Hematopoietic multipotent progenitor cell (in vitro differentiated cells): ENCODE measurements around the gene VAV2. TPM values are rescaled to one million over a fixed set of nuclear protein-coding genes. Genes with fewer than 3 reads are reported as not detected.
"Not testable (repeated sequence)": the region's sequence is repeated elsewhere in the genome, so short reads cannot be mapped to it uniquely, and the experiment has no call there.

Experiments used
- DNase-seq, 3 donors: peaks; one replicate each; pipeline ENCODE4 v3.0.0-alpha.2; 2011 to 2015; ENCODE audit warnings: low read depth in 2 of 3, low spot score in 2 of 3
- total RNA-seq: library from RNA; depleted of rRNA; stranded (reverse); fragments of >200 nt; gene quantifications from one replicate; pipeline ENCODE4 v1.2.3, GENCODE V29; 2012

Gene VAV2
- total RNA-seq, 1 donor = 2.2 TPM

GRCh38 chr9:133996531-133997520 lies 4.7 kb upstream of the VAV2 start:
- DNase-seq = no peak

DNA sequence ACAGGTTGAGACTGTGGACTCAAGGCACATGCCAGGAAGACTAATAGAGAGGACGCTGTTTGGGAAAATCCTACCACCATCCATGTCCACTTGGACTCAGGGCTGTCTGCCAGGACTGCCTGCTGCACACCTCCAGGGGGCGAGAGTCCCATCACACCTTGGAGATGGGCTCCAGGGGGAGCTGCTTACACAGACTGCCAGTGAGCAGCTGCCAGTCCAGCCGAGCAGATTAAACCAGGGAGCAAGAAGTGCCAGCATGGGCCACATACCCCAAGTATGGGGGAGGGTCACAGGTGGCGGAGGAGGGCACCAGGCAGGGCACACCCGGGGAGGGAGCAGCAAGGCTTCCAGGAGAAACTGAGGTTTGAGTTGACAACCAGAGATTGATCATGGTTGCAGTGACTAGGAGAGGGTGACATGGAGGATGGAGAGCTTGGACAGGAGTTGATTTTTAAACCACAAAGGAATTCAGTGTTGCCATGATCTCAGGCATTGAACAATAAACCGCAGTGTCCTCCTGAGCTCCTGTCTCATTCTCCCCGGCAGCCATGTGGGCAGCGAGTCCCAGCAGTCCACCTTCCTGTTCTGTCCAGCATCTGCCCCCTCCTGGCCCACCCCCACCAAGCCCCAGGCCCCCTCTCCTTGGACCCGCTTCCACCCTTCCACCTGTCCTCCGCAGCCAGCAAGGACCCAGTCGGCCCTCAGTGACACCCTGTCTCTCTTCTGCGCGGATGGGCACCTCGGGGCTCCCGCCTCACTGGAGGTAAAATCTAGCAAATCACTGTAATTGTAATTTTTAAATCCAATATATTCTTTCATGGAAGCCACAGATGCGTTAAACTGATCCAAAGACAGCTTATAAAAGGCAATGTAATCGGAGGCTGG lies 3.1 kb upstream of the VAV2 start:
- DNase-seq = no peak

DNA sequence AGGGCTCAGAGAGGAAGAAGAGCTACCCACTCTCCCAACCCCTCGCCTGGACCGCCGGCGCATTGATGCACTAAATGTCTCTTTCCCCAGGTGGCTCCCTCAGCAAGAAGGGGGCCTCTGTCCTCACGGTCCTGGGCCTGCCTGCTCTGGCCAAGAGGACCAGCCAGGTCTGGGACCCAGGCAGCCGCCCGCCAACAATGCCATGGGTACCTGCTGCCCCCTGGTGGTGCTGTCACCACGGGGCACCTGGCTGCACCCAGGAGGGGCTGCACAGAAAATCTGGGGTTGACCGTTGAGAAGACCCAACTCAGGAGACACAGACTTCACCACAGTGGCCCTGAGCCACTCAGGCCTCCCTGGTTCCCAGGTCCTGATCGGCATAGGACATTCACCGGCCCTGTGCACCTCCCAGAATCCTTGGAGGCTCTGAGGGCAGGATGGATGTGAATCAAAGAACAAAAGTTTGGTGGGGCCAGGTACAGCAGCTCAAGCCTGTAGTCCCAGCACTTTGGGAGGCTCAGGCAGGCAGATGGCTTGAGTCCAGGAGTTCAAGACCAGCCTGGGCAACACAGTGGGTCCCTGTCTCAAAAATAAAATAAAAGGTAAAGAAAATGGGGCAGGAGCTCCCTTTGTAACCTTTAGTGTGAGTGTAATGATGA lies 2.4 kb upstream of the VAV2 start:
- DNase-seq = peak; percentile 45 to 73 (median 57)

DNA sequence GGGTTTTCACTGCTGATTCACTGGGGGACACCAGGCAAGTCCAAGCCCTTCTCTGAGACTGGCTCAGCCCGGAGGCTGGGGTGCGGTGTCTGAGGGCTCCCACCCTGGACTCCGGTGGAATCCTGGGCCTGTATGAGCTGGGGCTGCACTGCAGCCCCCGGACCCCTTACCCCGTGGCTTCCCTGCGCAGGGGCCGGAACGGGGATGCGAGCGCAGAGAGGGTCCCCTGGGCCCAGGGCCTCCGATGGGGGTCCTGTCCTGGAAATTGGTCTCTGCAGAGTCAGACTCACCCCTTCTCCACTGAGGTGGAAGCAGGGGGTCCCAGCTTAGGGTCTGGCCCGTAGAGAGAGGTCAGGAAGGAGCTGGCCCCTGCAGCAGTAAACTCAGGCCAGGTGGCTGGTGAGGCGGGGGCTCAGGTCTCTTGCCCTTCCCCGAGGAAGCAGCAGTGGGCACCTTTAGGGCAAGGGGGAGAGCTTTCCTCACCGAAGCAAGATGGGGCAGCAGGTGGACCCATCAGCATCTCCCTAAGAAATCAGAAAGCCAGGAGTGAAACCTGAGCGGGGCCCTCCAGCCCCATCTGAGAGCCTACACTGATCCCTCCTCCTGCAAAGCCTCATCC lies 1.6 kb upstream of the VAV2 start:
- DNase-seq = no peak

DNA sequence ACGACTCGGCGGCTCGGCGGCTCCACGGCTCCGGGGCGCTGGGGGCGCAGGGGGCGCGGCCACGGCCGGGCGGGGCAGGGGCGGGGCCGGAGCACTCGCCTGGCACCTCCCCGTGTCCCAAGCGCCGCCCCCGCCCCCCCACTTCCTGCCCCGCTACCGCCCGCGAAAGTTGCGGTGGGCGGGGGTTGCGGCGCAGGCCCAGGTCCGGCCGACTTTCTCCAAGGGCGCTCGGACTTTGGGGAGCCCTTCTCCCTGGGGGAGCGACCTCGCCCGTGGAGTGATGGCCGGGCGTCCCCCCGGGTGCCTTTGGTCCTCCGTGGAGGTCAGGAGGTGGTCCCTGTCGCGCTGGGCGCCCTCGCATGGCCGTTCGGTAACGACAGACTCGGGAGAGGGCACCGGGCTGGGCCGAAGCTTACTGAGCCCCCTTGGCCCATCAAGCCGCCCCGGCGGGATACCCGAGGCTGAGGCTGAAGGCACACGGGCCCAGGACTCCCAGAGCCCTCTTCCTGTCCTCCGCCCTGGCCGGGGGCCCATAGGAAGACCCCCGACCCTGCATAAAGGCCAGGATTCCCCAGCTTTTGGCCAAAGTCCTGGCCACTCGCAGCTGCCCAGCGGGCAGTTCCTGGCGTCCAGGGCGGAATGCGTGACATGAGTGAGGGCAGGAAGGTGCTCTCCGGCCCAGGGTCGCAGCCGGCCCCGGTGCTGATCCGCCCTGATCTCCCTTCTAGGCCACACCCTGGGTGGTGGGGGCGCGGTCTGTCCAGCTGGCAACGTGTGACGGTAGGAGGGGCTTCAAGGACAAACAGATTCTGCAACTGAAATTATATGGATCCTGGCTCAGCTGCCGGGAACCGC lies 883 bp upstream of the VAV2 start:
- peak; percentile 52 to 62 (median 58) for DNase-seq

DNA sequence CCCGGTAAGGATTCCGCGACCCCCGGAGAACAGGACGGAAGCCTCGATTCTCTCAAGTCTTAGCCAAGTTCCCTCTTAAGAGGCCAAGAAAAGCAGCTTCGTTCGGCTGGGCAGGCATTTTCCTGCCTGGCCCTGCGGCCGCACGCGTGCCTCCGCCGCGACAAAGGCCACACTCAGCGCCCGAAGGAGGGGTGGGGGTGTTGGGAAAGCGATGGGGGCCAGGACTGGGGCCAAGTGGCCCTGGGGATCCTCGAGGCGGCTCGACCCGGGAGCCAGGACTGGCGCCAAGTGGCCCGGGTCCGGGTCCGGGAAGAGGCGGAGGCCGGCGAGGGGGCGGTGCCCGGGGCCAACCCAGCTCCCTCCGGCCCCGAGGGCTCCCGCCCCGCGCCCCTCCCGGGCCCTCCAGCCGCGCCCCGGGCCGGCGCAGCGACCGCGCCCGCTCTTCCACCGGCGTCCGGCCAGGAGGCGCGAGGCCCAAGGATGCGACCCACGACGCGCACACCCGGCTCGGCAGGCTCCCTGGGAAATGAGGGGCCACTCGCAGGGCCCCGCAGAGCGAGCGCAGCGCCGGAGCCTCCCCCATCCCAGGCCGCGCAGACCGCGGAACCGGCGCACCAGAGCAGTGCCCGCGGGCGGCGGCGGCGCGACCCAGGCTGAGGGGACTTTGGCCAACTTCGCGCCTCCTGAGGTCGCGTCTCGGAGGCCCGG lies 756 bp downstream of the VAV2 start:
- no peak for DNase-seq

DNA sequence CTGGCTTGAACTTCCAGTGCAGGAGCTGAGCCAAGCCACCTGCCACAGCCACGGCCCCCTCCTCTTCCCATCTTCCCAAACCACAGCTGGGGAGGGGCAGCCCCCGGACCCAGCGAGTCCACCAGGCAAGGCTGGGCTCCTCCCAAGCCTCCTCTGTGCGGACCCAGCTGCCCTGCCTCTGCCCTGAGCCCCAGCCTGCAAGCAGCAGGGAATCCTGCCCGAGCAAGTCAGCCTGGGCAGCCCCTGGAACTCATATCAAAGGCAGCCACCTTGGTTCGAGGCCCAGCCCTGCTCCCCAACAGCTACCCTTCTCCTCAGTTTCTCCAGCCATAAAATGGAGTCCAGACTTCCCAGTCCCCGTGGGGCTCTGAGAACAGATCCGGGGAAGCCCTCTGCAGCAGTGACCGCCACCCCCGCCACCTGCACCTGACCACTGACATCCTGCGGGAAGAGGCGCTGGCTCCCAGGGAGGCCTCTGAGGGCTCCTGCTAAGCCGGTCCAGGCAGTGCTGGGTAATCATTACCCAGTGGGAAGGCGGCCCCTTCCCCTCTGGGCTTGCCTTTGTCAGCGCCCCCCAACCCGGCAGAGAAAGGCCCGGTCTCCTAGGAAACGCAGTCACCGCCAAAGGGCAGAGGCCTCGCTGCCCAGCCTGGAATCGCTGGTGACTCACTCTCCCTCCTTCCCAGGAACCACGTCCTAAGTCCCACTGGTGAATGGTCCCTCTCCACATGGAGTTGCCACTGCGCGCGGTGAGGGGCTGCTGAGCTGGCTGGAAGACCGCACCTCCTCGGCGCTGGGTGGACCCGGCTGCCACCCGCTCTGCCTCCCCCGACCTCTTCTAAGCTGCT lies 1.5 kb downstream of the VAV2 start:
- no peak for DNase-seq

DNA sequence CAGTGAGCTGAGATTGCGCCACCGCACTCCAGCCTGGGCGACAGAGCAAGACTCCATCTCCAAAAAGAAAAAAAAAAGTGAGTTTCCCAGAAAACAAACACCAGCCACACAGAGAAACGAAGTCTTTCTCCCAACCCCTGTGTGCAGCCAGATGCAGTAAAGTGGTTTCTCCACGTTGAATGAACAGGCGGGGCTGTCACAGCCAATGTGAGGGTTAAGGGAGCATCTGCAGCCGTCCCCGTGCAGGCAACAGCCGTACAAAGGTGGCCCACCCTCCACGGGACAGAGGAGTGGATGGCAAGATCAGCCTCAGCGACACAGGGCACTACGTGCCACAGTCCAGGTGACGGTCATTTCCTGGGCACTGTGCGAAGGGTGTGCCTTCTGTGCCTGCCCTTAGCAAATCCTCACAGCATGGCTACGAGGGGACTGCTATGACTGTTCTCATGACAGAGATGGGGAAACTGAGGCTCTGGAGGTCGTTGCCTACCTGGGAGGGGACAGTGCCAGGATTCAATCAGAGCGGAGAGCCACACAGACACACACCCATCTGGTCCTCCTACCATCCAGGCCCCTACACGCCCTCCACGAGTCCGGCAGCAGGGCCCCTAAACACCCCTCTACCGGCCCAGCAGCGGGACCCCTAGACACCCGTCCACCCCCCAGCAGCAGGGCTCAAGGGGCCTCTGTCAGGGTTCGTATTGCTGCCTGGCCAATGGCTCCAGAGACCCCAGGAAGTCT lies 2.3 kb downstream of the VAV2 start:
- no peak for DNase-seq

GRCh38 chr9:133988771-133989170 lies 3.4 kb downstream of the VAV2 start:
- DNase-seq = not testable (repeated sequence)

DNA sequence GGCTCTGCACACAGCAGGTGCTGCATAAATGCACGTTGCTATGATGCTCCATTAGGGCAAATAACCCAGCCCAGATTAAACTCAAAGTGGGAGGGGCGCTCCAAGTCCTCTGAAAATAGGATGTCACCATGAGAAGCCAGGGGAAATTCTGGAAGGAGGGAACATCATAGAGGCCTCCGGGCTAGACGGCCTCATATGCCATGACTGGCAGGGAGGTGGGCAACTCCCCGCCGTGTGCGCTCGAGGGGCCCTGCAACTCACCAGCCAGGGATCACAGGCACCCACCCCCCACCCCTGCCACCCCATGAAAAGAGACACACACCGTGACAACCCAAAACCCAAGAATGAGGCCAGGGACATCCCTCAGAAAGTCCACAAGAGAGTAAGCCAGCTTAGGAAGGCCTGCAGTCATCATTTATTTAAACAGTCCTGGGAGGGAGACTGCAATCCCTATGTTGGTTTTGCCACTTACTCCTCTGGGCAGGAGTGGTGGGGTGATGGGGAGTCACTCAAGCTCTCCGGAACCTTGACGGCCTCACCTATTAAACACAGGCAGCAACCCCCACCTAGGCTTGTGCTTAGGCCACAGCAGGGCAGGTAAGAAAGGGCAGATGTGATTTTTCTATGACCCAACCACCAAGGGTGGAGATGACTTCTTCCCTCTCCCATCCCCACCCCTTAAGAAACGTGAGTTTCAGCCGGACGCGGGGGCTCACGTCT lies 4.0 kb downstream of the VAV2 start:
- DNase-seq = no peak

DNA sequence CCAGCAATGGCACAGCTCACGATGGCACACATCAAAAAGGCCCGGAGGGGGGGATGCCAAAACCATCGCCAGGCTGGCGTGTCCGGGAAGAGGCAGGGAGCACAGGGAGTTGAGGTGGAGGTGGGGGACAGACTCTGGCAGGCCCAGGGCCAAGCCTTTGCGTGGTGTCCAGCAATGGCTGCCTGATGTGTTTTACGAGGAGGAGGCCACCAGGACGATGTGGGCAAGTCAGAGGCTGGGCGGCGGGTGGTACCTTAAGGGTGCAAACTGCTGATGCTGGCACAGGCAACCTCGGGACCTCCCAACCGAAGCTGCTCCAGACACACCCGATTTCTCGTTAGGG lies 4.7 kb downstream of the VAV2 start:
- no peak for DNase-seq

- no peak for DNase-seq
Observed at GRCh38 chr9:133986774-133987445, 5.2 kb downstream of the VAV2 start.

- no peak for DNase-seq
Observed at GRCh38 chr9:133986061-133986460, 6.1 kb downstream of the VAV2 start.

GRCh38 chr9:133982971-133983720 lies 9.0 kb downstream of the VAV2 start:
- DNase-seq = no peak

DNA sequence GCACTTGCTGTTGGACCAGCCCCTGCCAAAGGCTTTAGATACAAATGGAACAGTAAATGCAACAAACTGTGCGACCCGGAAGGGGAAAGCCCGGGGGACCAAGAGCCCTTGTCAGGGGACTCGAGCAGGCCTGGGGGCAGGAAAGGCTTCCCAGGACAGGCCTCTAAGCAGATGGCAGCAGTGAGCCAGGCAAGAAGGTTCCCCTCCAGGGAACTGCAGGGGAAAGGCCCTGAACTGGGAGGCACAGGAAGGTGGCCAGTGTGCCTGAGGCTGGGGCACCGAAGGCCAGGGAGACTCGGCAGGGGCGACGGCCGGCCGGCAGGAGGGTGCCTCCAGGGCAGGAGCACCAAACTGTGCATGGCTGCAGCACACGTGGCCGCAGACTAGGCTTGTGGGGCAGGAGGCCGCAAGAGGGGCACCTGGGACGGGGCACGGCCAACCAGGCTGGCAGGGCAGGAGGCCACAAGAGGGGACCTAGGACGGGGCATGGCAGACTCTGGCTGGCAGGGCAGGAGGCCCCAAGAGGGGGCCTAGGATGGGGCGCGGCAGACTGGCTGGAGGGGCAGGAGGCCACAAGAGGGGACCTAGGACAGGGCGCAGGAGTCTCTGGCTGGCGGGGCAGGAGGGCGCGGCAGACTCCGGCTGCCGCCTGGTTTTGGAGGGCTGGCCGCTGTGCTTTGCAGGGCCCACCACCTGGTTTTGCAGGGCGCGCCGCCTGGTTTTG lies 10.0 kb downstream of the VAV2 start:
- DNase-seq = no peak
